ENCODE results near the gene INO80D.
"Not testable (repeated sequence)": the region's sequence is repeated elsewhere in the genome, so short reads cannot be mapped to it uniquely, and the experiment has no call there.

Gene INO80D

GRCh38 chr2:206054952-206055351, 31.0 kb downstream of the INO80D start:
- Histone ChIP-seq H3K4me3 (ENCODE audit: severe bottlenecking) (no peak overlapping the region), H3K27me3 (ENCODE audit: insufficient read depth, poor library complexity, severe bottlenecking) (no peaks in the 10 kb centered on the region), H3K27ac (ENCODE audit: poor library complexity, severe bottlenecking) (no peak overlapping the region), H3K36me3 (ENCODE audit: low read depth) (peaks cover 22% of the 10 kb centered on the region), H3K4me1 (ENCODE audit: insufficient read depth, poor library complexity, severe bottlenecking) (no peaks in the 10 kb centered on the region), H3K9me3 (ENCODE audit: severe bottlenecking) (no peaks in the 10 kb centered on the region)
- no peak for TF ChIP-seq CTCF (IDR thresholded peaks at IDR 0.05; ENCODE audit: poor library complexity, severe bottlenecking)
- ATAC-seq (ENCODE audit: low read depth): no peak
- no peak for DNase-seq (ENCODE audit: low spot score)

GRCh38 chr2:206051912-206052311, 34.1 kb downstream of the INO80D start:
- no peaks in the 10 kb centered on the region for H3K9me3 ChIP-seq (ENCODE audit: severe bottlenecking)
- peaks cover 21% of the 10 kb centered on the region for H3K36me3 ChIP-seq (ENCODE audit: low read depth)
- TF ChIP-seq CTCF (IDR thresholded peaks at IDR 0.05; ENCODE audit: poor library complexity, severe bottlenecking): no peak
- H3K27ac ChIP-seq (ENCODE audit: poor library complexity, severe bottlenecking): no peak overlapping the region
- ATAC-seq (ENCODE audit: low read depth): no peak
- H3K27me3 ChIP-seq (ENCODE audit: insufficient read depth, poor library complexity, severe bottlenecking): no peaks in the 10 kb centered on the region
- no peak overlapping the region for H3K4me3 ChIP-seq (ENCODE audit: severe bottlenecking)
- H3K4me1 ChIP-seq (ENCODE audit: insufficient read depth, poor library complexity, severe bottlenecking): no peaks in the 10 kb centered on the region
- no peak for DNase-seq (ENCODE audit: low spot score)

- Histone ChIP-seq H3K9me3 (ENCODE audit: severe bottlenecking) (no peaks in the 10 kb centered on the region), H3K27me3 (ENCODE audit: insufficient read depth, poor library complexity, severe bottlenecking) (no peaks in the 10 kb centered on the region), H3K4me1 (ENCODE audit: insufficient read depth, poor library complexity, severe bottlenecking) (no peaks in the 10 kb centered on the region), H3K36me3 (ENCODE audit: low read depth) (peaks cover 8% of the 10 kb centered on the region; the same call in 1 of the 2 replicates), H3K27ac (ENCODE audit: poor library complexity, severe bottlenecking) (no peak overlapping the region), H3K4me3 (ENCODE audit: severe bottlenecking) (no peak overlapping the region)
- no peak for TF ChIP-seq CTCF (IDR thresholded peaks at IDR 0.05; ENCODE audit: poor library complexity, severe bottlenecking)
- ATAC-seq (ENCODE audit: low read depth): no peak
- no peak for DNase-seq (ENCODE audit: low spot score)
These were observed 36.6 kb downstream of the INO80D start for GRCh38 chr2:206049392-206049791.

GRCh38 chr2:206045251-206045650, 40.7 kb downstream of the INO80D start:
- no peaks in the 10 kb centered on the region for H3K4me1 ChIP-seq (ENCODE audit: insufficient read depth, poor library complexity, severe bottlenecking)
- no peak for TF ChIP-seq CTCF (IDR thresholded peaks at IDR 0.05; ENCODE audit: poor library complexity, severe bottlenecking)
- H3K4me3 ChIP-seq (ENCODE audit: severe bottlenecking): no peak overlapping the region
- no peak for DNase-seq (ENCODE audit: low spot score)
- no peaks in the 10 kb centered on the region for H3K27me3 ChIP-seq (ENCODE audit: insufficient read depth, poor library complexity, severe bottlenecking)
- no peak overlapping the region for H3K27ac ChIP-seq (ENCODE audit: poor library complexity, severe bottlenecking)
- no peaks in the 10 kb centered on the region for H3K9me3 ChIP-seq (ENCODE audit: severe bottlenecking)
- peaks cover 8% of the 10 kb centered on the region; the same call in 1 of the 2 replicates for H3K36me3 ChIP-seq (ENCODE audit: low read depth)
- ATAC-seq (ENCODE audit: low read depth): no peak

- no peak for TF ChIP-seq CTCF (IDR thresholded peaks at IDR 0.05; ENCODE audit: poor library complexity, severe bottlenecking)
- no peak for DNase-seq (ENCODE audit: low spot score)
- H3K27me3 ChIP-seq (ENCODE audit: insufficient read depth, poor library complexity, severe bottlenecking): no peaks in the 10 kb centered on the region
- H3K4me1 ChIP-seq (ENCODE audit: insufficient read depth, poor library complexity, severe bottlenecking): no peaks in the 10 kb centered on the region
- no peak for ATAC-seq (ENCODE audit: low read depth)
- H3K27ac ChIP-seq (ENCODE audit: poor library complexity, severe bottlenecking): no peak overlapping the region
- peaks cover 16% of the 10 kb centered on the region for H3K36me3 ChIP-seq (ENCODE audit: low read depth)
- H3K9me3 ChIP-seq (ENCODE audit: severe bottlenecking): no peaks in the 10 kb centered on the region
- H3K4me3 ChIP-seq (ENCODE audit: severe bottlenecking): no peak overlapping the region
These were observed 45.4 kb downstream of the INO80D start for GRCh38 chr2:206040525-206040924.

GRCh38 chr2:206035393-206035792, 50.6 kb downstream of the INO80D start:
- H3K4me3 ChIP-seq (ENCODE audit: severe bottlenecking); ATAC-seq (ENCODE audit: low read depth); H3K9me3 ChIP-seq (ENCODE audit: severe bottlenecking); DNase-seq (ENCODE audit: low spot score); H3K27ac ChIP-seq (ENCODE audit: poor library complexity, severe bottlenecking); H3K27me3 ChIP-seq (ENCODE audit: insufficient read depth, poor library complexity, severe bottlenecking); H3K4me1 ChIP-seq (ENCODE audit: insufficient read depth, poor library complexity, severe bottlenecking): not testable (repeated sequence)
- H3K36me3 ChIP-seq (ENCODE audit: low read depth): peaks cover 12% of the 10 kb centered on the region

- H3K4me3 ChIP-seq (ENCODE audit: severe bottlenecking); H3K27me3 ChIP-seq (ENCODE audit: insufficient read depth, poor library complexity, severe bottlenecking); H3K4me1 ChIP-seq (ENCODE audit: insufficient read depth, poor library complexity, severe bottlenecking); H3K36me3 ChIP-seq (ENCODE audit: low read depth); ATAC-seq (ENCODE audit: low read depth); H3K27ac ChIP-seq (ENCODE audit: poor library complexity, severe bottlenecking); DNase-seq (ENCODE audit: low spot score); H3K9me3 ChIP-seq (ENCODE audit: severe bottlenecking): not testable (repeated sequence)
These were observed 52.5 kb downstream of the INO80D start for GRCh38 chr2:206033452-206033851.

Measured in RWPE2 (cell line).